Measurements from ENCODE around the gene FGF11. TPM values are rescaled to one million over a fixed set of nuclear protein-coding genes. Genes with fewer than 3 reads are reported as not detected.

The FGF11 gene
- total RNA-seq, 4 donors from 2014 or later = 1.6 to 2.4 (median 1.9) TPM; not detected in 1

DNA sequence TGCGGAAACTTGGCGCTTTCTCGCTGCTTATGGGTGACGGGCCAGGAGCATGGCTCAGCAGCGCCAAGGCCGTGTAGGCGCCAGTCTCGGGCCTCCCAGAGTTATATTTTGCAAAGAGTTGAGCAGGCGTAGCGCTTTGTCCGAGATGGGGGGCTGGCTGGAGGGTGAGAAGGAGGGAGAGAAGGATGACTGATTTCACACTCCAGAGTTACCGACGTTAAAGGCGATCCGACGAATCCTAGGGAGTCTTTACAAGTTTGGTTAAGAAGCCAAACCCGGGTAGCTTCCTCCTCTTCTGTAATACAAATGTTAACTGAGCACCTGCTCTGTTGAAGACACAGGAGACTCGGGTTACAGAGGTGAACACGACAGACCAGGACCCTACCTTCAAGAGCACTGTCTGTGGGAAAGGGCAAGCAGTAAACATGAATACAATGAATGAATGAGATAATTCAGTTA lies 45.6 kb downstream of the FGF11 start:
- Histone ChIP-seq H3K4me3 (peak overlapping the region; percentile 40 to 78 (median 64)), H3K36me3 (no peaks in the 10 kb centered on the region), H3K4me1 (peaks cover 25 to 63% (median 40%) of the 10 kb centered on the region in 4 donors), H3K9me3 (no peaks in the 10 kb centered on the region), H3K27me3 (no peaks in the 10 kb centered on the region), H3K27ac (peak overlapping the region; percentile 97 to 99 (median 98))
- DNase-seq = no peak
- in situ Hi-C loops (cut with MboI; ENCODE audit: low pct_ligation_motif_present in 1 of 4, low pct_unique_long_range_greater_than_20kb in 1 of 4, low sequenced_read_pairs in 3 of 4) (no loop called here), intact Hi-C loops (cut with DNase I; ENCODE audit: low total_unique reads) (loop anchor here (2.0 kb wide), 1 partner anchor 46 kb away; the partner anchor contains the start of gene FGF11)
- TF ChIP-seq POLR2A (IDR thresholded peaks at IDR 0.05) (no peak), POLR2AphosphoS5 (IDR thresholded peaks at IDR 0.05) (no peak), EP300 (IDR thresholded peaks at IDR 0.05; ENCODE audit: low read depth) (no peak)
- TF ChIP-seq, protein P1, sequence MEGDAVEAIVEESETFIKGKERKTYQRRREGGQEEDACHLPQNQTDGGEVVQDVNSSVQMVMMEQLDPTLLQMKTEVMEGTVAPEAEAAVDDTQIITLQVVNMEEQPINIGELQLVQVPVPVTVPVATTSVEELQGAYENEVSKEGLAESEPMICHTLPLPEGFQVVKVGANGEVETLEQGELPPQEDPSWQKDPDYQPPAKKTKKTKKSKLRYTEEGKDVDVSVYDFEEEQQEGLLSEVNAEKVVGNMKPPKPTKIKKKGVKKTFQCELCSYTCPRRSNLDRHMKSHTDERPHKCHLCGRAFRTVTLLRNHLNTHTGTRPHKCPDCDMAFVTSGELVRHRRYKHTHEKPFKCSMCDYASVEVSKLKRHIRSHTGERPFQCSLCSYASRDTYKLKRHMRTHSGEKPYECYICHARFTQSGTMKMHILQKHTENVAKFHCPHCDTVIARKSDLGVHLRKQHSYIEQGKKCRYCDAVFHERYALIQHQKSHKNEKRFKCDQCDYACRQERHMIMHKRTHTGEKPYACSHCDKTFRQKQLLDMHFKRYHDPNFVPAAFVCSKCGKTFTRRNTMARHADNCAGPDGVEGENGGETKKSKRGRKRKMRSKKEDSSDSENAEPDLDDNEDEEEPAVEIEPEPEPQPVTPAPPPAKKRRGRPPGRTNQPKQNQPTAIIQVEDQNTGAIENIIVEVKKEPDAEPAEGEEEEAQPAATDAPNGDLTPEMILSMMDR (IDR thresholded peaks at IDR 0.05) = no peak
- 0 to 4% methylated on average over 5 to 19 of the region's 19 CpGs for WGBS, 2 donors (ENCODE audit: low coverage in 1 of 2)

GRCh38 chr17:7486181-7486580 lies 46.9 kb downstream of the FGF11 start:
- DNase-seq = no peak
- peaks cover 21 to 72% (median 43%) of the 10 kb centered on the region in 4 donors for H3K4me1 ChIP-seq
- no peaks in the 10 kb centered on the region for H3K27me3 ChIP-seq
- H3K4me3 ChIP-seq = peak overlapping the region in 2 of 4 donors; percentile 61 to 68
- H3K27ac ChIP-seq = peak overlapping the region; percentile 97 to 99 (median 98)
- in situ Hi-C loops (cut with MboI; ENCODE audit: low pct_ligation_motif_present in 1 of 4, low pct_unique_long_range_greater_than_20kb in 1 of 4, low sequenced_read_pairs in 3 of 4) (no loop called here), intact Hi-C loops (cut with DNase I; ENCODE audit: low total_unique reads) (no loop called here)
- no peaks in the 10 kb centered on the region for H3K36me3 ChIP-seq
- no peaks in the 10 kb centered on the region for H3K9me3 ChIP-seq
- 25 to 75% methylated on average over 2 to 3 of the region's 3 CpGs for WGBS, 2 donors (ENCODE audit: low coverage in 1 of 2)
- no peak for TF ChIP-seq EP300 (IDR thresholded peaks at IDR 0.05; ENCODE audit: low read depth)
- TF ChIP-seq POLR2A (IDR thresholded peaks at IDR 0.05) = no peak
- TF ChIP-seq, protein P1 (IDR thresholded peaks at IDR 0.05) = no peak
- no peak for TF ChIP-seq POLR2AphosphoS5 (IDR thresholded peaks at IDR 0.05)

DNA sequence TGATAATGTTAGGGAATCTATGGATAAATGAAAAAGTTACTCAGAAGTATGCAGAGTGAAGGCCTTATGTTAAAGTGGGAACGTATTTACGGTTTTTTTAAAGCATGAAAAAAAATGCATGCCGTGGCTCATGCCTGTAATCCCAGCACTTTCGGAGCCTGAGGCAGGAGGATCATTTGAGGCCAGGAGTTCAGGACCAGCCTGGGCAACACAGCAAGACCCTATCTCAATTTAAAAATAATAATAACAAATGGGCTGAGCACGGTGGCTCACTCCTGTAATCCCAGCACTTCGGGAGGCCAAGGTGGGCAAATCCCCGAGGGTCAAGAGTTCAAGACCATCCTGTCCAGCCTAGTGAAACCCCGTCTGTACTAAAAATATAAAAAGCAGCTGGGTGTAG lies 50.8 kb downstream of the FGF11 start:
- H3K27me3 ChIP-seq = no peaks in the 10 kb centered on the region
- WGBS, 2 donors (ENCODE audit: low coverage in 1 of 2) = 70 to 85% methylated on average over 4 to 8 of the region's 8 CpGs
- intact Hi-C loops (cut with DNase I; ENCODE audit: low total_unique reads) = no loop called here
- no peak for DNase-seq
- peaks cover 21 to 82% (median 49%) of the 10 kb centered on the region in 4 donors for H3K4me1 ChIP-seq
- no peaks in the 10 kb centered on the region for H3K36me3 ChIP-seq
- no peak overlapping the region for H3K4me3 ChIP-seq
- in situ Hi-C loops (cut with MboI; ENCODE audit: low pct_ligation_motif_present in 1 of 4, low pct_unique_long_range_greater_than_20kb in 1 of 4, low sequenced_read_pairs in 3 of 4) = no loop called here
- TF ChIP-seq EP300 (IDR thresholded peaks at IDR 0.05; ENCODE audit: low read depth) = no peak
- TF ChIP-seq, protein P1 (IDR thresholded peaks at IDR 0.05) = no peak
- no peak for TF ChIP-seq POLR2A (IDR thresholded peaks at IDR 0.05)
- no peak for TF ChIP-seq POLR2AphosphoS5 (IDR thresholded peaks at IDR 0.05)
- no peaks in the 10 kb centered on the region for H3K9me3 ChIP-seq
- no peak overlapping the region for H3K27ac ChIP-seq

- H3K27ac ChIP-seq = peak overlapping the region in 2 of 4 donors; percentile 48 to 59
- no peaks in the 10 kb centered on the region for H3K27me3 ChIP-seq
- no peak overlapping the region for H3K4me3 ChIP-seq
- peaks cover 0 to 8% (median 4%) of the 10 kb centered on the region in 4 donors for H3K36me3 ChIP-seq
- 100% methylated on average over 1 of the region's 1 CpG for WGBS, 2 donors (ENCODE audit: low coverage in 1 of 2)
- peaks cover 13 to 67% (median 36%) of the 10 kb centered on the region in 4 donors for H3K4me1 ChIP-seq
- in situ Hi-C loops (cut with MboI; ENCODE audit: low pct_ligation_motif_present in 1 of 4, low pct_unique_long_range_greater_than_20kb in 1 of 4, low sequenced_read_pairs in 3 of 4) = no loop called here
- intact Hi-C loops (cut with DNase I; ENCODE audit: low total_unique reads) = no loop called here
- TF ChIP-seq POLR2AphosphoS5 (IDR thresholded peaks at IDR 0.05) (peak in 2 of 3 donors; percentile 9 to 29), POLR2A (IDR thresholded peaks at IDR 0.05) (no peak)
- DNase-seq = no peak
- no peaks in the 10 kb centered on the region for H3K9me3 ChIP-seq
Observed at GRCh38 chr17:7491583-7491982, 52.3 kb downstream of the FGF11 start.

- intact Hi-C loops (cut with DNase I; ENCODE audit: low total_unique reads) (no loop called here), in situ Hi-C loops (cut with MboI; ENCODE audit: low pct_ligation_motif_present in 1 of 4, low pct_unique_long_range_greater_than_20kb in 1 of 4, low sequenced_read_pairs in 3 of 4) (no loop called here)
- H3K4me3 ChIP-seq = no peak overlapping the region
- no peaks in the 10 kb centered on the region for H3K27me3 ChIP-seq
- no peaks in the 10 kb centered on the region for H3K9me3 ChIP-seq
- WGBS, 2 donors (ENCODE audit: low coverage in 1 of 2) = 88 to 97% methylated on average over 3 of the region's 3 CpGs
- DNase-seq = no peak
- H3K4me1 ChIP-seq = peaks cover 0 to 47% (median 21%) of the 10 kb centered on the region in 4 donors
- peaks cover 0 to 31% (median 14%) of the 10 kb centered on the region in 4 donors for H3K36me3 ChIP-seq
- no peak overlapping the region for H3K27ac ChIP-seq
- TF ChIP-seq EP300 (IDR thresholded peaks at IDR 0.05; ENCODE audit: low read depth) = no peak
- TF ChIP-seq POLR2AphosphoS5 (IDR thresholded peaks at IDR 0.05) = no peak
- TF ChIP-seq POLR2A (IDR thresholded peaks at IDR 0.05) = no peak
- TF ChIP-seq, protein P1 (IDR thresholded peaks at IDR 0.05) = no peak
Observed at GRCh38 chr17:7493941-7494340, 54.6 kb downstream of the FGF11 start.
